Activated CD4-positive, alpha-beta T cell treated with anti-CD3 and anti-CD28 coated beads for 48 hours (primary cell): ENCODE data around the gene CLEC10A.
A peak's percentile ranks its signal among the peaks of the same experiment; 100 is the strongest.
"Not testable (repeated sequence)": the region's sequence is repeated elsewhere in the genome, so short reads cannot be mapped to it uniquely, and the experiment has no call there.

Source experiments
- DNase-seq: peaks from one replicate; pipeline ENCODE4 v3.0.0-alpha.2; 2020

The CLEC10A gene

GRCh38 chr17:7107795-7108559 lies 27.9 kb upstream of the CLEC10A start:
- DNase-seq, result no peak

DNA sequence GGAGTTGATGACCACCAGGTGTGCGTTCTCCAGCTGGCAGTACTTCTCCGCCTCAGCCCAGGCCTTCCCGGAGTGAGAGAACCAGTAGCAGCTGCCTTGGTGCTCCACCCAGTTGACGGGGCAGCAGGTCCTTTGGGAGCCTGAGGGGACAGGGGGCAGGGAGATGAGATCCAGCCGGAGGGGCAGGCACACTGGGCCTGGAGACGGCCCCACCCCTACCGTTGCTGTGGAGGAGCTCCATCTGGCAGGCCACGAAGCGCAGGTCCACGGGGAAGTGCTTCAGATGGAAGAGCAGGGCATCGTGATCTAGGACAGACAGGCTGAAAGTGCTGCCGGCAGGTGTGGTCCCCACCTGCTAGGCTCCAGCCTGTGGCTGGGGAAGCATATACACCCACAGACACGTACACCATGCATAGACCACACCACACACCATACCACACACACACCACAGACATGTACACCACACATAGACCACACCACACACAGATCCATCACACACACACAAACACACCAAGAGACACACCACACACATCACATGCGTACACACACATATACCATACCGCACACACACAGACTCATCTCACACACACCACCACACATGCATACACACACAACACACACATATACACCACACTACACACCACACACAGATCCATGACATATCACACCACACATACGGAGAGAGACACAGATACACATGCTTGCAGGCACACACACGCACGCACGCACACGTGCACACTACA lies 27.1 kb upstream of the CLEC10A start:
- no peak for DNase-seq

GRCh38 chr17:7102421-7102820 lies 22.4 kb upstream of the CLEC10A start:
- no peak for DNase-seq

- no peak for DNase-seq
Observed at GRCh38 chr17:7101531-7101930, 21.5 kb upstream of the CLEC10A start.

GRCh38 chr17:7100641-7101379 lies 20.8 kb upstream of the CLEC10A start:
- DNase-seq, result not testable (repeated sequence)

DNA sequence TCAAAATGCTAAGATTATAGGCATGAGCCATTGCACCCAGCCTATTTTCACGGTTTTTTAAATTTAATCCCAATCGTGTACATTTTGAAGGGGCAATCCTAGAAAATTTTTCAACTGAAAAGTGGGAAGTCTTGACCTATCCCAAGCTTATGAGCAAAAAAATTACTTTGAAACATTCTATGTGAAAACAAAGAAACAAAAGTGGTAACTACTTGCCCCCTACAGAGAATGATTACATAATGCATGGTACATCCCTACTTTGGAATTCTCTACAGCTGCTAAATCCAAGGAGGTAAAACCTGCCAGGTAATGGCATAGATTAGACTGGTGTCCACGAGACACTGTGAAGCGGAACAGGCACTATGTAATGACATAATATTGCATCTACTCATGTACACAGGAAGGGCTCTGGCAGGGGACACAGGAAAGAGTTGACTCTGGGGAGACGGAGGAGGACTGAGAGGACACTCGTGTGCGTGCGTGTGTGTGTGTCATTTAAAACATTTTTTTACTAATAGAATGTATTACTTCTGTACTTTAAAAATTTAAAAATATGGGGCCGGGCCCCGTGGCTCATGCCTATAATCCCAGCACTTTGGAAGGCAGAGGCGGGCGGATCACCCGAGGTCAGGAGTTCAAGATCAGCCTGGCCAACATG lies 18.9 kb upstream of the CLEC10A start:
- no peak for DNase-seq

- no peak for DNase-seq
Observed at GRCh38 chr17:7097940-7098339, 17.9 kb upstream of the CLEC10A start.

GRCh38 chr17:7095625-7096024 lies 15.6 kb upstream of the CLEC10A start:
- no peak for DNase-seq

- DNase-seq, result no peak
Observed at GRCh38 chr17:7094652-7095019, 14.6 kb upstream of the CLEC10A start.

DNA sequence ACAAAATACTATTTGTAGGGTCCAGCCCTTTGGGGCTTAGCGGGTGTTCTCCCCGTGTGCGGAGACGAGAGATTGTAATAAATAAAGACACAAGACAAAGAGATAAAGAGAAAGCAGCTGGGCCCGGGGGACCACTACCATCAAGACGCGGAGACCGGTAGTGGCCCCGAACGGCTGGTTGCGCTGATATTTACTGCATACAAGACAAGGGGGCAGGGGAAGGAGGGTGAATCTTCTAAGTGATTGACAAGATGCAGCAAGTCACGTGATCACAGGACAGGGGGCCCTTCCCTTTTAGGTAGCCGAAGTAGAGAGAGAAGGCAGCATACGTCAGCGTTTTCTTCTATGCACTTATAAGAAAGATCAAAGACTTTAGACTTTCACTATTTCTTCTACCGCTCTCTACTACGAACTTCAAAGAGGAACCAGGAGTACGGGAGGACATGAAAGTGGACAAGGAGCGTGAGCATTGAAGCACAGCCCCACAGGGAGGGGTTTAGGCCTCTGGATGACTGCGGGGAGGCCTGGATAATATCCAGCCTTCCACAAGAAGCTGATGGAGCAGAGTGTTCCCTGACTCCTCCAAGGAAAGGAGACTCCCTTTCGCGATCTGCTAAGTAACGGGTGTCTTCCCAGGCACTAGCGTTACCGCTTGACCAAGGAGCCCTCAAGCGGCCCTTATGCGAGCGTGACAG lies 11.4 kb upstream of the CLEC10A start:
- DNase-seq, result peak; percentile 19

DNA sequence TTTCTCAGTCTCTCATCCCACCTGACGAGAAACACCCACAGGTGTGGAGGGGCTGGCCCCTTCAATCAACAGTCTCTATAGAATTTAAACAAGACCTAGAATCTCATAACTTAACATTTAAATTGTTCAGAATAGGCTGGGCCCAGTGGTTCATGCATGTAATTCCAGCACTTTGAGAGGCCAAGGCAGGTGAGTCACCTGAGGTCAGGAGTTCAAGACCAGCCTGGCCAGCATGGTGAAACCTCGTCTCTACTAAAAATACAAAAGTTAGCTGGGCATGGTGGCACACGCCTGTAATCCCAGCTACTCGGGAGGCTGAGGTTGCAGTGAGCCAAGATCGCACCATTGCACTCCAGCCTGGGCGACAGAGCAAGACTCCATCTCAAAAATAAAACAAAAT lies 9.5 kb upstream of the CLEC10A start:
- not testable (repeated sequence) for DNase-seq

DNA sequence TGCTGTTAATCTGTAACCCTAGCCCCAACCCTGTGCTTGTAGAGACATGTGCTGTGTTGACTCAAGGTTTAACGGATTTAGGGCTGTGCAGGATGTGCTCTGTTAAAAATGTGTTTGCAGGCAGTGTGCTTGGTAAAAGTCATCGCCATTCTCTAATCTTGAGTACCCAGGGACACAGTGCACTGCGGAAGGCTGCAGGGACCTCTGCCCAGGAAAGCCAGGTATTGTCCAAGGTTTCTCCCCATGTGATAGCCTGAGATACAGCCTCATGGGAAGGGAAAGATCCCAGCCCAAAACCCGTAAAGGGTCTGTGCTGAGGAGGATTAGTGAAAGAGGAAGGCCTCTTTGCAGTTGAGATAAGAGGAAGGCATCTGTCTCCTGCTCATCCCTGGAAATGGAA lies 8.4 kb upstream of the CLEC10A start:
- not testable (repeated sequence) for DNase-seq

DNA sequence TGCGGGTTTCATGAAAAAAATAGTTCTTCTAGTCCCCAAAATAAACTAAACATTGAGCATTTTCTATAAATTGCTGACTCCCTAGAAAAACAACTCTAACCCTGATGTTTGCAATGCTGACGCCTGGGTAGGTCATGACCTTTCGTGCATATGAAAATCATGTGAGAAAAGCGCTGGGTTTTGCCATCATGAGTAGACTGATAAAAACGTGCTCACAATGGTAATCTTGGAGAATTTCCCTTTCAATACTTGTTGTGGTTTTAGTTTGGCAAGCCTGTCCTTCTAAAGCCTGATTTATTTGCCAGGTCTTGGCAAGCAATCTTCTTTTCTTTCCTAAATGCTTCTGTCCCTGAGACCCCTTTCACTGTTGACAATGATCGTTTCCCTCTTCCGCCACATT lies 4.0 kb upstream of the CLEC10A start:
- no peak for DNase-seq

DNA sequence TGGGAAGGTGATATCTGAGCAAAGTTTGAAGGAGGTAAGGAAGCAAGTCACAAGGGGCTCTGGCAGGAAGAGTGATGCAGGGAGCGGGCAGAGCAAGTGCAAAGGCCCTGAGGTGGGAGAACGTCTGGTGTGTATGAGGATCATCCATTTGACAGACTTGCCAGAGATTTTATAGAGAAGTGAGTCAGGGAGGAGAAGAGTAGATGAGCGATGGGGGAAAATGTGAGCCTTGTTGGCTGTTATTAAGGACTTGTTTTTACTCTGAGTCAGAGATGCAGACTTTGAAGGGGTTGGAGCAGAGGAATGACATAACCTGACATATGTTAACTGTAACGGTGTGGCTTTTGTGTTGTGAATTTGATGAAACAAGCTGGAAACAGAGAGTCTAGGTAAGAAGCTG lies 3.5 kb upstream of the CLEC10A start:
- DNase-seq, result no peak

DNA sequence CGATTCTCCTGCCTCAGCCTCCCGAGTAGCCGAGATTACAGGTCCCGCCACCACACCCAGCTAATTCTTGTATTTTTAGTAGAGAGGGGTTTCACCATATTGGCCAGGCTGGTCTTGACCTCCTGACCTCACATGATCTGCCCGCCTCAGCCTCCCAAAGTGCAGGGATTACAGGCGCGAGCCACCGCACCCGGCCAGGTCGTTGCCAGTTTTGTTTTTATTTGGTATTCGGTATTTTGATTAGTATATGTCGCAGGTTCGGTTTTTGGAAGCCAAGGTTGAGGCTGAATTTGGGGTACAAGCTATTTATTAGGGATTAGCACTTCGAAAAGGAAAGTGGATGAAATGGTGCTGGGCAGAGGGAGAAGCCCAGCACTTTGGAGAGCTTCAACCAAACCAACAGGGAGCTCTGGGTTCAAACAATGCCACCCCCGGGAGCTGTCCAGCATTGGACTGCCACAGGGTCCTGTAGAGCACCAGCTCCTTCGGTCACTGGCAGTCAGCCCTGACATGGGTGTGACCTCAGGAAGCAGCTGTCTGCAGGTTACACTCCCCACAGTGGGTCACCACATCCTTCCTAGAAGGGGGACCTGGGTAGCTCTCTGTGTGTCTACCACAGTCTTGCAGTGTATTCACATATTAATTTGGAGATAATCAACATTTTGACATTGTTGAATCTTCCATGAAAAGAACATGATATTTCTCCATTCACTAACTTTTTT lies 1.5 kb upstream of the CLEC10A start:
- peak; percentile 12 for DNase-seq

DNA sequence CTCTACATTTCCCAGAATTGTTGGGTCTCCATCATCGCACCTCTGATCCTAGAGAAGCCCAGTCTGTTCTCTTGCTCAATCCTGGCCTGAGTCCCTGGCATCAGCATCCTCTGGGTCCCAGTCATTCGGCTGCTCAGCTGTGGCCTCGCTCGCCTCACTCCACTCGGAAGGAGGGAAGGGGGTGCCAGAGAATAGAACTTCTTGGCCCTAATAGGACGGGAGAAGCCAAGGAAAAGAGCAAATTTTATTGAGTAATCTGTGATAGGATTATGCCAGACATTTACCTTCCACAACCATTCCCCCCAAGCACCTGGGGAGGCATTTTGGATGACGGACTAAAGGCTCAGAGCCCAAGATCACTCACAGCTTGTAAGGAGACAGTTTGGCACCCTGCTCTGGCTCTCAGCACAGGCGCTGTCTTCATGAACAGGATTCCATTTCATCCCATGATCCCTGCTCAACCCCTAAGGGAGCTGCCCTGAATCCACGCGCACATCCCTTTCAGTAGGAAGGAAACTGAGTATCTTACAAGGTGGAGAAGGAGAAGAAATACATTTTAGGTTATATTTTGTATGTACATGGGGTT lies 498 bp upstream of the CLEC10A start:
- no peak for DNase-seq

DNA sequence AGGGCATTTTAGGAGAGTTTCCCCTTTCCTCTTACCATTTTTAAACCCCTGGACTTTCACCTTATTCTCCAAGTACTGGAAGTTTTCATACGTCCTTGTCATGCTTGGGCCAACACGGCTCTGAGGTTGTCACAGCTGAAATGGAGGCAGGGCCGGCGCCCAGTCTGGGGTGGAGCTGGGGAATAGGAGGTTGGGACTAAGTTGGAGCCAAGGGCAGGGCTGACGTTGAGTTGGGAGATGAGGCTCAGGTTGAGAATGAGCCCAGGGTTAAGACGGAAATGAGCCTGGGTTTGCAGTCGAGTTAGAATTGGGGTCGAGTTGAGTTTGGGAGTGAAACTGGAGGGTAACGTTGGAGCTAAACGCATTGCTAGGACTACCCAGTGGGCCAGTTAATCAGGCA lies 1.3 kb downstream of the CLEC10A start:
- no peak for DNase-seq

DNA sequence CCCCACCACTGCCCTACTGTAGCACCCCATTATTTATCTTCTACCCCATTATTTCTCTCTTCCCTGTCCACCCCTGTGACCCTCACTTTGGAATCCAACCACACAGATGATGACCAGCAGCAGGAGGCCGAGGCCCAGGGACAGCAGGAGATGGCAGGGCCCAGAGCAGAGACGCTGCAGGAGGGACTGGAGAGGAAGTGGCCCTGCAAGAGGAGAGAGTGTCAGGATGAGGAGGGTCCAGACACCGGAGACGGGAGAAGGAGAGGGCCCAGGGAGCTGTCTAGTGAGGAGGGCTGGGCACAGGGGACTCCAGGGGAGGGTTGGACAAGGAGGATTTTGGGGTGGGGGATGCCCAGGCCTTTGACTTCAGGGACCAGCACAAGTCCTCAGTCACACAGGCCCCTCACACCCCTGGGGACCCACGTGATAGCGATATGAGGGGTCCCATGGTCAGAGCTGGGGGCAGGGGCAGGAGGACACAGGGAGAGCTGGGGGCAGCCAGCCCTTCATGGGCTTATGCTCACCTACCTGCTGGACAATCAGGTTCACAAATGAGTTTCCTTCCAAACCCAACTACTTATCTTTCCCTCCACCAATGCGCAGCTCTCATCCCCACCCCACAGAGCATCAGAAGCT lies 2.0 kb downstream of the CLEC10A start:
- no peak for DNase-seq

DNA sequence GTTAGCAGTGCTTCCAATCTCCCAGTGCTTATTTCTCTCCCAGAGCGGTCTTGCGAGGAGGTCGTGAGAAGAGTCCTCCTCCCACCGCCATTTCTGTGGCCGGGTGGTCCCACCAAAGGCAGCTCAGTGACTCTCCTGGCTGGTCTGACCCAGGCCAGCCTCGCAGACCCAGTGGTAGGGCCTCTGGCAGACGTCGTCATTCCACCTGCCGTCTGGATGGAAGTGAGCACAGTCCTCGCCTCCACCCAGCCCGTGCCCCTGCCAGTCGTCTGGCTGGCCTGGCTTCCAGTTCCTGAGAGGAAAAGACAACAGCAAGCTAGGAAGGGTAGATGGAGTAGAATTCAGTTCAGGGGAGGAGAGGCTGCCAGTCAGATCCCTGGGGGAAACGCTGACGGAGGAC lies 5.1 kb downstream of the CLEC10A start:
- no peak for DNase-seq

GRCh38 chr17:7072406-7072805 lies 7.6 kb downstream of the CLEC10A start:
- no peak for DNase-seq

- no peak for DNase-seq
Observed at GRCh38 chr17:7070712-7071111, 9.3 kb downstream of the CLEC10A start.
